ENCODE measurements around the gene NFIB. TPM values are rescaled to one million over a fixed set of nuclear protein-coding genes. Genes with fewer than 3 reads are reported as not detected.

The NFIB gene
- total and polyA plus RNA-seq, 2 of the 8 experiments (the other 6 are each of a cell fraction or from before 2014, with no cell fraction given), result 2.6 to 13.1 TPM

- no peaks in the 10 kb centered on the region for H3K79me1 ChIP-seq (ENCODE audit: low read depth, low read length)
- no peak for TF ChIP-seq TAF7 (optimal IDR thresholded peaks at IDR 0.05; ENCODE audit: borderline replicate concordance, low read depth, low read length)
- no peak for TF ChIP-seq NRF1 (IDR thresholded peaks at IDR 0.05; ENCODE audit: low read depth, low read length)
- TF ChIP-seq TCF12 (IDR thresholded peaks at IDR 0.05; ENCODE audit: low read depth, low read length), result no peak
- no peak for TF ChIP-seq EZH2 (IDR thresholded peaks at IDR 0.05; ENCODE audit: low read depth, low read length, severe bottlenecking)
- TF ChIP-seq BRCA1 (IDR thresholded peaks at IDR 0.05; ENCODE audit: low read depth, low read length), result no peak
- no peak for TF ChIP-seq SP2 (IDR thresholded peaks at IDR 0.05; ENCODE audit: low read length)
- no peak for TF ChIP-seq EGR1 (IDR thresholded peaks at IDR 0.05; ENCODE audit: borderline replicate concordance, low read depth, low read length)
- no peak for TF ChIP-seq EP300 (IDR thresholded peaks at IDR 0.05; ENCODE audit: borderline replicate concordance in 1 of 2, low read depth in 2 of 2, low read length in 2 of 2)
- no peak for TF ChIP-seq TAF1 (IDR thresholded peaks at IDR 0.05; ENCODE audit: low read depth, low read length)
- TF ChIP-seq MAFK (IDR thresholded peaks at IDR 0.05; ENCODE audit: low read depth, low read length), result no peak
- TF ChIP-seq CBX5 (IDR thresholded peaks at IDR 0.05; ENCODE audit: low read depth, low read length), result no peak
- no peak for TF ChIP-seq YY1 (IDR thresholded peaks at IDR 0.05; ENCODE audit: low read depth, low read length)
- DNase-seq (ENCODE audit: low read depth in 1 of 2, low spot score in 2 of 2), result no peak
- no peak overlapping the region for H3K9ac ChIP-seq (replicated peaks in 1 of 4; ENCODE audit: extremely low read depth in 1 of 4, low read depth in 3 of 4, low read length in 3 of 4)
- H3K23me2 ChIP-seq (ENCODE audit: low read depth, low read length), result no peaks in the 10 kb centered on the region
- 91% methylated on average over 3 of the region's 3 CpGs; no CpG with 5 or more reads in 1 of the 2 experiments for WGBS, 2 experiments (ENCODE audit: extremely low coverage in 1 of 2, insufficient coverage in 1 of 2, insufficient read length in 1 of 2, insufficient replicate concordance in 2 of 2, low coverage in 1 of 2, low lambda C conversion rate in 2 of 2, missing lambda C conversion rate in 1 of 2)
- ChIA-PET POLR2A (ENCODE audit: partially characterized antibody) (no interaction called here), CTCF (ENCODE audit: partially characterized antibody) (no interaction called here)
- peaks cover 0 to 20% of the 10 kb centered on the region in 2 experiments; a peak in 3 of 4 replicates for H3K79me2 ChIP-seq (ENCODE audit: control insufficient read depth in 1 of 2, insufficient read depth in 2 of 2, low read length in 2 of 2)
- no peak overlapping the region for H2BK20ac ChIP-seq (ENCODE audit: low read length)
- H3K4me3 ChIP-seq (ENCODE audit: extremely low read depth in 1 of 4, insufficient read depth in 2 of 4, low read depth in 3 of 4, low read length in 4 of 4), result no peak overlapping the region
- no peaks in the 10 kb centered on the region for H3K36me3 ChIP-seq (ENCODE audit: control insufficient read depth in 2 of 4, insufficient read depth in 4 of 4, low read length in 3 of 4)
- H3K18ac ChIP-seq (ENCODE audit: extremely low read depth, low read length), result no peak overlapping the region
- H3K23ac ChIP-seq (ENCODE audit: insufficient read length), result no peak overlapping the region
- H3K56ac ChIP-seq (replicated peaks; ENCODE audit: insufficient read length, low read depth, low read length), result no peak overlapping the region
- no peaks in the 10 kb centered on the region for H3K4me1 ChIP-seq (replicated peaks in 1 of 4; ENCODE audit: control insufficient read depth in 3 of 4, insufficient read depth in 4 of 4, low read length in 3 of 4)
- no peaks in the 10 kb centered on the region; a peak in 1 of 4 replicates for H3K9me3 ChIP-seq (ENCODE audit: insufficient read depth in 2 of 2, low read depth in 1 of 2, low read length in 1 of 2)
- H4K91ac ChIP-seq (replicated peaks; ENCODE audit: insufficient read length, low read length), result no peak overlapping the region
- H3K4ac ChIP-seq (replicated peaks; ENCODE audit: insufficient read length, low read depth, low read length), result no peak overlapping the region
- H2BK12ac ChIP-seq (ENCODE audit: low read depth, low read length), result no peak overlapping the region
- no peak for FAIRE-seq
- H4K8ac ChIP-seq (ENCODE audit: extremely low read depth, insufficient read depth, low read length), result no peak overlapping the region
- H2BK5ac ChIP-seq (ENCODE audit: low read depth, low read length), result no peak overlapping the region
- H3K14ac ChIP-seq (ENCODE audit: insufficient read length), result no peak overlapping the region
- H2AK5ac ChIP-seq (ENCODE audit: low read depth, low read length), result no peak overlapping the region
- no peaks in the 10 kb centered on the region for H4K20me1 ChIP-seq (replicated peaks in 1 of 2; ENCODE audit: control insufficient read depth in 1 of 2, insufficient read depth in 2 of 2, low read length in 2 of 2)
- H2BK120ac ChIP-seq (replicated peaks; ENCODE audit: low read depth, low read length), result no peak overlapping the region
- no peak overlapping the region for H2BK15ac ChIP-seq (ENCODE audit: low read length)
- H3K4me2 ChIP-seq (ENCODE audit: insufficient read depth in 1 of 2, low read depth in 2 of 2, low read length in 2 of 2), result no peak overlapping the region
- no peak overlapping the region for H4K5ac ChIP-seq (ENCODE audit: insufficient read length, low read depth, low read length)
- no peak overlapping the region for H2AFZ ChIP-seq (ENCODE audit: low read length)
- H3K27me3 ChIP-seq (replicated peaks in 1 of 4; ENCODE audit: control insufficient read depth in 3 of 4, extremely low read depth in 1 of 4, insufficient read depth in 3 of 4, low read length in 3 of 4), result no peaks in the 10 kb centered on the region
- no peak overlapping the region for H3K27ac ChIP-seq (ENCODE audit: low read depth, low read length)
Observed at GRCh38 chr9:14292181-14292739, 21.7 kb downstream of the NFIB start.
